Measurements from ENCODE around the gene ABHD12B.

ABHD12B gene, protein sequence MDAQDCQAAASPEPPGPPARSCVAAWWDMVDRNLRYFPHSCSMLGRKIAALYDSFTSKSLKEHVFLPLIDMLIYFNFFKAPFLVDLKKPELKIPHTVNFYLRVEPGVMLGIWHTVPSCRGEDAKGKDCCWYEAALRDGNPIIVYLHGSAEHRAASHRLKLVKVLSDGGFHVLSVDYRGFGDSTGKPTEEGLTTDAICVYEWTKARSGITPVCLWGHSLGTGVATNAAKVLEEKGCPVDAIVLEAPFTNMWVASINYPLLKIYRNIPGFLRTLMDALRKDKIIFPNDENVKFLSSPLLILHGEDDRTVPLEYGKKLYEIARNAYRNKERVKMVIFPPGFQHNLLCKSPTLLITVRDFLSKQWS

DNA sequence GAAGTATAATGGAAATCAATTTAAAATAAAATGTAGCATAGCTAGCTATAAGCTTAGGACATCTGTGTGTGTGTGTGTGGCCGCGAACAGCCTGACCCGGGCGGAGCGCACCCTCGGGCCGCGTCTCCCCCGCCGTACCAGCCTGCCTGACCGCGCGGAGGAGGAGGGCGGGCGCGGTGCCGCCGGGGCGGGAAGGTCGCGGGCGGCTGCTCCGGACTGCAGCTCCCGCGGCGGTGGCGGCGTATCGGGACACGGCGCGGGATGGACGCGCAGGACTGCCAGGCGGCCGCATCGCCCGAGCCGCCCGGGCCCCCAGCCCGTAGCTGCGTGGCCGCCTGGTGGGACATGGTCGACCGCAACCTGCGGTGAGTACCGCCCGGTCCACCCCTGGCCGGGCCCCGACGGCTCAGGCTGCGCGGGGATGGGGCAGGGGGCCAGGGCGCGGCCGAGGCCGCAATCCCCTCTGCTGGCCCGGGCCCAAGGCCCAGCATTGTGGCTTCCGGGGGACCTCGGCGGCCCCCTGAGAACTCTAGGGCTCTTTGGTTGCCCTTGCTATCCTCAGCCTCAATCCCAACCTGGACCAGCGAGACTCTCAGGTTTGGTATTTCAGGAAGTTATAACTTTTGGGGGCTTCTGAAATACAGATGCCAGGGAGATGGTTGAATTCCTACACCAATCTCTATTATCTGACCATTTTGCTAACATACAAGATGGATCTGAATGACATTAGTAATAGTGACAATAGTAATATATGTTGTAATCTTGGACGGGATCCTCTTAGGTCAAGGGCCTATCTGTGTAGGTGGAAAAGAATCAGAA lies at the start of gene ABHD12B:
TSS of gene ABHD12B (plus strand) at position 140 of the 819 bp plus-strand sequence. CDS start at position 262, 122 bp downstream.
- peak within 1 kb of the TSS; percentile 27 for H3K4me3 ChIP-seq (ENCODE audit: low read depth, low read length)
- in situ Hi-C loops (cut with HindIII; ENCODE audit: low pct_ligation_motif_present, low sequenced_read_pairs), result no loop called here
- TF ChIP-seq, protein P1, sequence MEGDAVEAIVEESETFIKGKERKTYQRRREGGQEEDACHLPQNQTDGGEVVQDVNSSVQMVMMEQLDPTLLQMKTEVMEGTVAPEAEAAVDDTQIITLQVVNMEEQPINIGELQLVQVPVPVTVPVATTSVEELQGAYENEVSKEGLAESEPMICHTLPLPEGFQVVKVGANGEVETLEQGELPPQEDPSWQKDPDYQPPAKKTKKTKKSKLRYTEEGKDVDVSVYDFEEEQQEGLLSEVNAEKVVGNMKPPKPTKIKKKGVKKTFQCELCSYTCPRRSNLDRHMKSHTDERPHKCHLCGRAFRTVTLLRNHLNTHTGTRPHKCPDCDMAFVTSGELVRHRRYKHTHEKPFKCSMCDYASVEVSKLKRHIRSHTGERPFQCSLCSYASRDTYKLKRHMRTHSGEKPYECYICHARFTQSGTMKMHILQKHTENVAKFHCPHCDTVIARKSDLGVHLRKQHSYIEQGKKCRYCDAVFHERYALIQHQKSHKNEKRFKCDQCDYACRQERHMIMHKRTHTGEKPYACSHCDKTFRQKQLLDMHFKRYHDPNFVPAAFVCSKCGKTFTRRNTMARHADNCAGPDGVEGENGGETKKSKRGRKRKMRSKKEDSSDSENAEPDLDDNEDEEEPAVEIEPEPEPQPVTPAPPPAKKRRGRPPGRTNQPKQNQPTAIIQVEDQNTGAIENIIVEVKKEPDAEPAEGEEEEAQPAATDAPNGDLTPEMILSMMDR (IDR thresholded peaks at IDR 0.05; ENCODE audit: low read depth, low read length, missing control alignments), result no peak
- H3K27ac ChIP-seq, result no peak within 1 kb of the TSS
- H3K36me3 ChIP-seq (replicated peaks), result no peaks in the 10 kb centered on the region
- DNase-seq, result no peak
- peaks cover 21% of the 10 kb centered on the region for H3K27me3 ChIP-seq (replicated peaks)

DNA sequence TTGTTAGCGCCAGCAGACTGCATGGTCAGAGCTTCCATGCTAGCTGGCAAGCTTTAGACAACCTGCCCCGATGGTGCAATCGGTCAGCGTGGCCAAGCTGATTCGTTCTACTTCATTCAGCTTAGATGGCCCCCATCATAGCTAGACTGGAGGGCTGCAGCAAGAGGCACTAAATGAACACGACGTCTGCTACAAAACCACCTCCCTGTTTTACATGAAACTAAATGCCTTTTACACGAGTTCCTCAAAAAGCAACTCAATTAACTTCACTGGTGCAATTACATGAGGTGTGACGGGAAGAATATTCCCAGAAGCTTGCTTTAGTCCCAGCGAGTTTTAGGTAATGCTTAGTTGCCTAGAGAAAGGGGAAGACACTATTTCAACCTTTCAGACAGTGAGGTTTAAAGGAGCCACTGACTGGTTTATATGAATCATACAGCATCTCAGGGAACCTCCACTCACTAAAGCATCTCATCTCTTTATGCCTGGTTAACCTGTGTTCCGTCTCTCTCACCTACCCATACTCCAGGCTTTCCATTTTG lies 49.3 kb upstream of the ABHD12B start:
- TF ChIP-seq, protein P1 (IDR thresholded peaks at IDR 0.05; ENCODE audit: low read depth, low read length, missing control alignments), result no peak
- H3K27ac ChIP-seq, result no peak overlapping the region
- H3K36me3 ChIP-seq (replicated peaks), result no peaks in the 10 kb centered on the region
- H3K4me3 ChIP-seq (ENCODE audit: low read depth, low read length), result no peak overlapping the region
- in situ Hi-C loops (cut with HindIII; ENCODE audit: low pct_ligation_motif_present, low sequenced_read_pairs), result no loop called here
- no peaks in the 10 kb centered on the region for H3K27me3 ChIP-seq (replicated peaks)
- no peak for DNase-seq

DNA sequence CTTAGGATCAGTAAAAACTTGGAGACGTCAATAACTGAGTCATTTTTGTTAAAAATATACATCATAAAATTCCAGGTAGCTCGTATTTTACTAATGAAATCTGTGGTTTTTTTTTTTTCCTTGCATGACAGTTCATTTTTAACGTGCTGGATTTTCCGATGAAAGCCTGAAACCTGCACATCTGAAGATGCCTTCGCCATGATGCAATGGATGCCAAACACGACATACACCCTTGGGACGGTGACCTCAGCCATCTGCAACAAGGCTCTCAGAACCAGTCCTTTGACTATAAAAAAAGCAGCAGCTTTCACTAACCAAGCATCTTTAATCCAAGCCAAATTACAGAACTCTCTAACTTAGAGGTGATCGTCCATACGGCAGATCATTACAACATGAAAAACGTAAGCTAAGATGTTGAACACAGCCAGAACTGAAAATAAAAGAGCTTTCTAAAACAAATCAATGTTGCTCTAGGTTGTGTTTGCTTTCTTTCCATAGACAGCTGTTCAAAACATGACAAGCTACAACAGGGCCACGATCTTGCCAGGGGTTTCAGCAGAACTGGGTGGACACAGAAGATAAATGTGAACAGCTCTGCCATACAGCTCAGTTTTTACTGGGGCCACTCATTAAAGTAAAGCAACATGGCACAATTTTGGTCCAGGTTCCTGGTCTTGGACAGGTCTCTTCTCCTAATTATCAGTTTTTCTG lies 48.6 kb upstream of the ABHD12B start:
- Histone ChIP-seq H3K27me3 (replicated peaks) (no peaks in the 10 kb centered on the region), H3K27ac (no peak overlapping the region), H3K36me3 (replicated peaks) (no peaks in the 10 kb centered on the region), H3K4me3 (ENCODE audit: low read depth, low read length) (no peak overlapping the region)
- in situ Hi-C loops (cut with HindIII; ENCODE audit: low pct_ligation_motif_present, low sequenced_read_pairs), result no loop called here
- TF ChIP-seq, protein P1 (IDR thresholded peaks at IDR 0.05; ENCODE audit: low read depth, low read length, missing control alignments), result no peak
- DNase-seq, result peak; percentile 30

DNA sequence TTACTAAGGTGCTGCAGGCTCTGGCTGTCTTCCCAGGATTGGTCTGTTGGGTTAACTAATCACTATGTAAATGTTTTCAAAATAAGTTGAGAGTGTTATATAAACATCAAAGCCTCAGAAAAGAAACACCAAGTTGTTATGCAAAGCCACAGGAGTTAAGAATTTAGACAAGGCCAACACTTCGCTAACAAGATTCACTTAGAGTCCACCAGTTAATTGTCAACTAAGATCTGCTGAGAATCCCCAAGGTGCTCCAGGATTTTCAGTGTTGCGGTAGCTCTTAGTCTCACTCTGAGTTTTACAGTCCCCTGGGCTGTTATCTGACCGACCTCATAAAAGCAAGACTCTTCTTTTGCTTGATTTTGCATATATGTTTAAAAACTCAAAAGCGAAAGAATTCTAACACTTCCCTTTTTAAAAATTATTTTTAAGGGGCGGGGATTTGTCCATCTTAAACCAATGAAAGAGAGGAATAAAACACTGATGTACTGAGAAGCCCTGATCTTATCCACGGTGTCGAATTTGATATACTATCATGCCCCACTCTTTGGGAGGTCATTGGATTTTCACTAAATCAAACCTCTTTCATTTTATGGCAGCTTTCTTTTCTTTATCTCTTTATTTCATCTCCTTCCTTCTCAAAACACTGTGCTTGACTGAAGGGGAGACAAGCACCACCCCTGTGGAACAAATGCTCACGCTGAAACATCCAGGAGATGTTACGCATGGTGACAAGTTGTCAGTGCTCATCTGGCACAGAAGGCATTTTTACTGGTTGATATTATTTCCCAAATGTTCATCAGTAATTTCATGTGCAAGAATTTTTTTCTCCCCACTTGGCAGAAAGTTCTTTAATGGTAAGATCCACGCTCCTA lies 47.9 kb upstream of the ABHD12B start:
- H3K27me3 ChIP-seq (replicated peaks), result no peaks in the 10 kb centered on the region
- H3K27ac ChIP-seq, result no peak overlapping the region
- no peaks in the 10 kb centered on the region for H3K36me3 ChIP-seq (replicated peaks)
- in situ Hi-C loops (cut with HindIII; ENCODE audit: low pct_ligation_motif_present, low sequenced_read_pairs), result no loop called here
- H3K4me3 ChIP-seq (ENCODE audit: low read depth, low read length), result no peak overlapping the region
- TF ChIP-seq, protein P1 (IDR thresholded peaks at IDR 0.05; ENCODE audit: low read depth, low read length, missing control alignments), result no peak
- DNase-seq, result no peak

DNA sequence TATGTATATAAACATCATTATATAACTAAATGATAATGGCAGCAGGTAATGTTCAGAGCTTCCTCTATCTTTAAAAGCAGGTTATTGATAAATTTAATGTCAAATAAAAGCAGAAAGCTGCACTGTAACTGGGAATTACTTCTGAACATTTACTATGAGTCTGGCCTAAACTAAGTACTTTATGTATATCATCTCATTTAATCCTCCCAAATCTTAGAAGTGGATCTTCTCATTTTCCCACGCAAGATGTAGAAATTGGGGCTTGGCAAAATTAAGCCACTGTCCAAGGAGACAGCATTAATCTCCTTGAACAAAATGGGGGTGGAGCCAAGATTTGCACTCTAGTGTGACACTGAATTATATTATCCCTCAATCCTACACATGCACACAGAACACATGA lies 46.5 kb upstream of the ABHD12B start:
- no peak for DNase-seq
- Histone ChIP-seq H3K36me3 (replicated peaks) (no peaks in the 10 kb centered on the region), H3K4me3 (ENCODE audit: low read depth, low read length) (no peak overlapping the region), H3K27ac (no peak overlapping the region), H3K27me3 (replicated peaks) (no peaks in the 10 kb centered on the region)
- TF ChIP-seq, protein P1 (IDR thresholded peaks at IDR 0.05; ENCODE audit: low read depth, low read length, missing control alignments), result no peak
- in situ Hi-C loops (cut with HindIII; ENCODE audit: low pct_ligation_motif_present, low sequenced_read_pairs), result no loop called here

Data from brain microvascular endothelial cell (primary cell).